ENCODE results near the gene PDHA2.
"Not testable (repeated sequence)": the region's sequence is repeated elsewhere in the genome, so short reads cannot be mapped to it uniquely, and the experiment has no call there.

Gene PDHA2

DNA sequence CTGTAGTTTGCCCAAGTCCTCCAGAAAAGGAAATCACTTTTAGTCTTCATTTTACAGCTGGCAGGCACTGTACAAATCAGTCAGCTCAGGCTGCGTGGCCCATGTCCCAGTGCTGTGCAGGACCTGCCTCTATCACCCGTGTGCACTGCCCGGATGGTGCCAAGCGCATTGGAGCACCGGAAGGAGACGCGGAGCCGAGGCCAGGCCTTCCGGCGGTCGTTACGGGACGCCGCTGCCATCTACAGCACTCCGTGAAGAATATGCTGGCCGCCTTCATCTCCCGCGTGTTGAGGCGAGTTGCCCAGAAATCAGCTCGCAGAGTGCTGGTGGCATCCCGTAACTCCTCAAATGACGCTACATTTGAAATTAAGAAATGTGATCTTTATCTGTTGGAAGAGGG is at the start of gene PDHA2:
Gene PDHA2, plus strand, starts transcription at position 203 of the 400 bp plus-strand sequence. Its CDS starts 58 bp downstream, at position 261.
- H3K9me3 Mint-ChIP-seq: peaks cover 7% of the 10 kb centered on the region
- no peaks in the 10 kb centered on the region for H3K27me3 Mint-ChIP-seq
- no peak within 1 kb of the TSS for H3K4me3 Mint-ChIP-seq
- H3K36me3 Mint-ChIP-seq (ENCODE audit: low read depth): no peaks in the 10 kb centered on the region
- no peaks in the 10 kb centered on the region for H3K4me1 Mint-ChIP-seq (ENCODE audit: low read depth)
- no peak within 1 kb of the TSS for H3K27ac Mint-ChIP-seq

DNA sequence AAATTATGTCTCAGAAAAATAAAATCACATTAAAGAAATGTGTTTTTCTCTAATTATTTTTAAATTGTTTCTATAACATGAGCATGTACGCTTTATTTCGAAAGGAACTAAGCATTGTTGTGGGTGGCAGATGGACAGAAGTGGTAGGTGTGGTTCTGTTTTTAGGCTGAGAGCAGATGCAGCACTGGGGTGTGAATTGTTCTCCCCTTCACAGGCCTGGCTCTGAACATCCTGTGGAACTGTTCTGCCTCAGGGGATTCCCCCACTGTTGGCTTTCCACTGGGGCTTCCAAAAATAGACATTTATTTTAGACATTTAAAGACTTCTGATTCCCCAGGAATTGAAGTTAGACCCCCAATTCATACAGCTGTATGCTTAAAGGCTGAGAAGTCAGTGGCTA is 41.9 kb upstream of the PDHA2 start:
- Mint-ChIP-seq H3K27me3 (no peaks in the 10 kb centered on the region), H3K27ac (no peak overlapping the region), H3K9me3 (no peaks in the 10 kb centered on the region), H3K4me1 (ENCODE audit: low read depth) (no peaks in the 10 kb centered on the region), H3K4me3 (no peak overlapping the region), H3K36me3 (ENCODE audit: low read depth) (no peaks in the 10 kb centered on the region)

DNA sequence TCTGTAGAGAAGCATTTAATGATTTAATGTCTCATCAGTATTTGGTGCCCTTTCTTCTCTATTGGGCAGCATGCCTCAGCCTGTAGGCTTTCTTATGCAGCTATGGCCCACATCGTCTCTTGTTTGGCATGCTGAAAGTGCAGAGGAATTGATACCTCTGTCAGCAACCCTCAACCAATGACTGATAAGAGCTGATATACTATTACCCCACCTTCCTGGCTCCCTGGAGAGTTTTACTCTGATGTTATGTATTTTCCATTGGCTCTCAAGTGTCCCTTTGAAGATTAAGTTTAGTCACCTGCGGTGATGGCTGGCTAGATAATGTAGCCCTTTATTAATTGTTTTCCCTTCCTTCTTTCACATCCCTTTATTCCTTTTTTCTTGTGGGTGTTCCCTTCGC is 41.2 kb upstream of the PDHA2 start:
- H3K27me3 Mint-ChIP-seq: no peaks in the 10 kb centered on the region
- H3K9me3 Mint-ChIP-seq: no peaks in the 10 kb centered on the region
- no peaks in the 10 kb centered on the region for H3K4me1 Mint-ChIP-seq (ENCODE audit: low read depth)
- no peak overlapping the region for H3K27ac Mint-ChIP-seq
- no peaks in the 10 kb centered on the region for H3K36me3 Mint-ChIP-seq (ENCODE audit: low read depth)
- no peak overlapping the region for H3K4me3 Mint-ChIP-seq

DNA sequence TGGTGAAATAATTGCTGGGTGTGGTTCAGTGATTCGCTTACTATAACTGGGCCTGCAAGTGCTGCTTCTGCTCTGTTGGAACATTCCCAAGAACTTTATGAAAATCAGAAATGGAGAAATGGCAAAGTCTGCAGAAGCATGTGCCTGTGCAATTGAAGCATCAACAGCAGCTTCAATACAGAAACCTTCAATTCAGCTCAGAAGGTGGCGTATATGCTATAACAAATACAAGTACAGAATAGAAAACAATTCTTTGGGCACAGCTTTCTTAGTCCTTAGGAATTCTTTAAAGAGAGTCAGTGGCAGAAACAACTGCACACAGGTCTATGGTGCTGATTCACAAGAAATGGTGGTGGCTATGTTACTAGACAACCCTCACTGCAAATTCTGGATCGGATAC is 18.0 kb upstream of the PDHA2 start:
- no peaks in the 10 kb centered on the region for H3K4me1 Mint-ChIP-seq (ENCODE audit: low read depth)
- H3K27me3 Mint-ChIP-seq: no peaks in the 10 kb centered on the region
- H3K36me3 Mint-ChIP-seq (ENCODE audit: low read depth): no peaks in the 10 kb centered on the region
- H3K4me3 Mint-ChIP-seq: no peak overlapping the region
- no peak overlapping the region for H3K27ac Mint-ChIP-seq
- no peaks in the 10 kb centered on the region for H3K9me3 Mint-ChIP-seq

DNA sequence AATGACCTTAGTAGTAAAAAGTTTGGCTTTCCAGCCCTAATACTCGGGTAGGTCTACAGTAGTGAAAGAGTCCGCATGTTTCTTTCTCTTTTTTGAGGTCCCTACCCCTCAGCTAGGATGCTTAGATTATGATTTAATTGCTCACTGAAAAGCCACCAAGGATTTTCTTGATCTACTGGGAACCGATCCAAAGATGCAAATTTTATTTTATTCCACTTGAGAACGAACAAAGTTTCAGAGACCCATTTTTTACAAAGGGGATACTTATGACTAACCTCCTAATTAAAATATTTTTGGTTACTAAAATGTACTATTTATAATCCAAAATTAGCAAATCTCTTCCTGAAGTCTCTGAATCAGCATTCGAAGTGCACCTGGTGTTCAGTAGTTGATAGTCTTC is 14.3 kb upstream of the PDHA2 start:
- H3K4me3 Mint-ChIP-seq: no peak overlapping the region
- H3K9me3 Mint-ChIP-seq: no peaks in the 10 kb centered on the region

DNA sequence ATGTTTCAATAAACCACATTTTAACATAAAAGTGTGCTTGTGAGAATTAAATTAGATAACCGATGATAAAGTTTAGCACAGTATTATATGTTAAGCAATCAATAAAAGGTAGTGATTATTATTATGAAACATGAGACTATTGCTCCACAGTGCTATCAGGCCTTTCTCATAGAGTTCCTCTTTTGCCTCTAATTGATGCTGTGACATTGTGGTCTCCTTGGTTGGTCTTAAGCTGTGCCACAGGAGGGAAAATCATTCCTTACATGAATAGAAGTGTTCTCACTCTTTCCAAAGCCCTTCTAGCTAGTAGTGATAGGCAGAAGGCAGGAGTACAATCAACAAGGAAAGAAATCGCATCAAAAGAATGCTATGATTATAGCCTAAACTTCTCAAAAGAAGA is 9.2 kb upstream of the PDHA2 start:
- H3K36me3 Mint-ChIP-seq (ENCODE audit: low read depth): no peaks in the 10 kb centered on the region
- H3K4me3 Mint-ChIP-seq: no peak overlapping the region
- H3K4me1 Mint-ChIP-seq (ENCODE audit: low read depth): no peaks in the 10 kb centered on the region
- no peaks in the 10 kb centered on the region for H3K9me3 Mint-ChIP-seq
- no peak overlapping the region for H3K27ac Mint-ChIP-seq
- H3K27me3 Mint-ChIP-seq: no peaks in the 10 kb centered on the region

More for the DNA sequence above, 14.3 kb upstream of the PDHA2 start:
- Mint-ChIP-seq H3K27ac (no peak overlapping the region), H3K36me3 (ENCODE audit: low read depth) (no peaks in the 10 kb centered on the region), H3K4me1 (ENCODE audit: low read depth) (no peaks in the 10 kb centered on the region), H3K27me3 (no peaks in the 10 kb centered on the region)

DNA sequence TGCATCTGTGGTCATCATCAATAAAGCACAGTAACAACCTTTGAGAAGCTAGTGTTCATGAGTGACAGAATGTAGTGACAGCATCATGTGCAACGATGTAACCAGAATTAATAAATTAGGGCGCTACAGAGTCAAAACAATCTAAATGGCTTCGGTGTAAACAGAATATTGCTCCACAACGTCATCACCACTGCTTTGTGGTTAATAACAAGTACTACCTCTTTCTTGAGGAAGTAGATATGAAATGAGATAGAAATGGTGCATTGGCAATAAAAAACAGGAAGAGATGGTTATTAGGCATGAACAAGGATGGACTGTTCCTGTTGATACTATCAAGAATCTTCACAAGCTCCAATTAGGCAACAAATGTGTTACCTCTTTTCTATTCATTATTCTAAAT is 8.7 kb upstream of the PDHA2 start:
- Mint-ChIP-seq H3K4me3 (no peak overlapping the region), H3K4me1 (ENCODE audit: low read depth) (no peaks in the 10 kb centered on the region), H3K36me3 (ENCODE audit: low read depth) (no peaks in the 10 kb centered on the region), H3K9me3 (no peaks in the 10 kb centered on the region), H3K27ac (no peak overlapping the region), H3K27me3 (no peaks in the 10 kb centered on the region)

DNA sequence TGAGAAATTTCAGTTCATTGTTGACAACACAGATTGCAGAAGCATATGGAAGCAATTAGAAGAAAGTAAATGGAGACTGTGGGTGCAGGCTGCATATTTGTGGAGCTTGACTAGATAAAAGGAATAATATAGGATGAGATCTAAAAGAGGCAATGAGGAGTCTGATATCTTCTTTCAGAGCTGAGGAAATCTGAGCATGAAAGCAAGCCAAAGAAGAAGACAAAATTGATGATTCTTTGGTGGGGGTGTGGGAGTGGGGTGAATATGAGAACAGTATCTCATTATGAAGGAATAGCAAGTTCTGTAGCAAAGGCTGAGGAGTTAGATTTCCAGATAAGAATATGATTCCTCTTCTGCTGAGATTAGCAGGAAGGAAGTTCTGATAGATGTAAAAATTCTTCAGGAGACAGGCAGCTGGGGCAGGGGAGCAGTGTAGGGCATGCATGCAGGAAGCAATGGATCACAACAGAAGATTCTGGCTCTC is 6.1 kb upstream of the PDHA2 start:
- H3K27ac Mint-ChIP-seq: no peak overlapping the region
- no peaks in the 10 kb centered on the region for H3K9me3 Mint-ChIP-seq
- H3K27me3 Mint-ChIP-seq: no peaks in the 10 kb centered on the region
- no peak overlapping the region for H3K4me3 Mint-ChIP-seq
- no peaks in the 10 kb centered on the region for H3K4me1 Mint-ChIP-seq (ENCODE audit: low read depth)
- no peaks in the 10 kb centered on the region for H3K36me3 Mint-ChIP-seq (ENCODE audit: low read depth)

DNA sequence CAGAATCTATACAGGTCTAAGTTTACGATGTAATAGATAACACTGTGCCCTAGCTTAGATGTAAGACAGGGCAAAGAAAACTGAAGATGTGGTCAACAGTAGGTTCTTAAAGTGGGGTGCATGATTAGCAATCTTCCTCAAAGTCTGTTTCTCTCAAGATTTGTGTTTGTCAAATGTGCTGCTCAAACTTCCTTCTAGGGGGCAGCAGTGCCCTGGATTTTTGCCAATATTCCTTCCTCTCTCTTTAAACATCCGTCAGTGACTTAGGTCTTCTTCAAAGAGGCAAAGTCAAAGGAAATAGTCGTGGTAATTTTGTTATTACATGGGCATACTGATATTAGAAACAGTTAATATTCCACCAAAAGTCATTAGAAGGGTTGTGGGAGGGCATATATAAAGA is 4.2 kb upstream of the PDHA2 start:
- Mint-ChIP-seq H3K4me1 (ENCODE audit: low read depth) (no peaks in the 10 kb centered on the region), H3K27me3 (no peaks in the 10 kb centered on the region)

DNA sequence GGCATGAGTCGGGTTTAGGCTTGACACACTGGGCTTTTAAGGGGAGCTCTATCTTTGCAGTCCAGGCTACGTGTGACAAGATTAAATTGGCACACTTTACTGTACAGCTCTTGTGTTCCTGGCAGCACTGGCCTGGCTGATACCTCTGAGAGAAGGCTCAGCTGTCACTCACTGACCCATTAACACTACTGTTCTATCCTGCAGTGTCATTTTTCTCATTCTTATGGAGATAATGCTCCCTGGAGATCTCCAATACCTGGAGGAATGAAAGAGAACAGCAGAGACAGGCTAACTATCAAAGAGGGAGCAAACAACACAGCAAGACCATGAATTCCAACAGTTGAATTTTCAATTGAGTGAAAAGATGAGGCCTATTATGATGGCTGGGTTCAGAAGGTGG is 1.7 kb upstream of the PDHA2 start:
- no peaks in the 10 kb centered on the region for H3K36me3 Mint-ChIP-seq (ENCODE audit: low read depth)
- H3K27me3 Mint-ChIP-seq: no peaks in the 10 kb centered on the region
- no peak overlapping the region for H3K4me3 Mint-ChIP-seq
- H3K27ac Mint-ChIP-seq: no peak overlapping the region
- H3K4me1 Mint-ChIP-seq (ENCODE audit: low read depth): no peaks in the 10 kb centered on the region
- H3K9me3 Mint-ChIP-seq: peaks cover 7% of the 10 kb centered on the region

More for the DNA sequence above, 4.2 kb upstream of the PDHA2 start:
- no peak overlapping the region for H3K4me3 Mint-ChIP-seq
- peaks cover 3% of the 10 kb centered on the region for H3K9me3 Mint-ChIP-seq
- H3K36me3 Mint-ChIP-seq (ENCODE audit: low read depth): no peaks in the 10 kb centered on the region
- no peak overlapping the region for H3K27ac Mint-ChIP-seq

DNA sequence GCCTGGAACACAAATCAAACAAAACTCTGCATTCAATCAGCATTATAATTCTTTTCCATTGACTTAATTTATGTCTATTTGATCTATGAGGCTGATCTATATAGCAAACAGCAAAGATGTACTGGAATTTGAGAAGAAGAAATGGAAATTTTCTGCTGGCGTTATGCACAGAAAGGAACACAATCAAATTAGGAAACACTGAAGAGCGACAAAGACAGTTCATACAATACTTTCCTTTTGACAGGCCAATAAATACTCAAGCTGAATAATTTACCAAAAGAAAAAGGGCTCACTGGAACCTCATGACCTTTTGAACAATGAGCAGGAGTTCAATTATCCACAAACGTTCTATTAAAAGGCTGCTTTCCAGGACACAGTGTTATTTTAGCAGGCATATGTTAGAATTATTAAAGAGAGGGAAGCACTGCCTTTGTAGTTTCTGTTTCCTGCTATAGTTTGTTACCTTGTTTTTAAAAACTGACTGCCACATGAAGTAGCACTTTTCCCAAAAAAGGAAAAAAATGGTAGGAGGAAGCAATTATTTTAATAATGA is 8.1 kb downstream of the PDHA2 start:
- Mint-ChIP-seq H3K27ac (no peak overlapping the region), H3K4me1 (ENCODE audit: low read depth) (no peaks in the 10 kb centered on the region), H3K36me3 (ENCODE audit: low read depth) (no peaks in the 10 kb centered on the region)

DNA sequence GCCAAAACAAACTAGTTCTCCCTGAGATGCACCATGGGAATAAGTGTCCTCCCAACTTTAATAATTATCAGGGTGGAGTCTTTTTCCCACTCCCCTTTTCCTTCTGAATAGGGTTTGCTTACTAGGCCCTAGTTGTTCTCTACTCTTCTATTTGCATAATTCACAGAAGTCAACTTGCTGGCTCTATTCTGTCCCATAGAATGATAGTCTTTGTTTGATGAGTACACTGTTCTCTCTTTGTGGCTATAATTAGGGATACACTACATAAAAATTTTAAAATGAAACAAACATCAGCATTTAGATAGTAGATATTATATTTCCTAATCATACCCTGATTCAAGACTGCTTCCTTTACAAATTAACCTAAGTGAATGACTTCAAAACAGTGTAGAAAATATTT is 10.3 kb downstream of the PDHA2 start:
- Mint-ChIP-seq H3K4me1 (ENCODE audit: low read depth) (no peaks in the 10 kb centered on the region), H3K4me3 (no peak overlapping the region), H3K9me3 (no peaks in the 10 kb centered on the region), H3K27me3 (no peaks in the 10 kb centered on the region), H3K27ac (no peak overlapping the region), H3K36me3 (ENCODE audit: low read depth) (no peaks in the 10 kb centered on the region)

More for the DNA sequence above, 8.1 kb downstream of the PDHA2 start:
- Mint-ChIP-seq H3K9me3 (no peaks in the 10 kb centered on the region), H3K4me3 (no peak overlapping the region), H3K27me3 (no peaks in the 10 kb centered on the region)

DNA sequence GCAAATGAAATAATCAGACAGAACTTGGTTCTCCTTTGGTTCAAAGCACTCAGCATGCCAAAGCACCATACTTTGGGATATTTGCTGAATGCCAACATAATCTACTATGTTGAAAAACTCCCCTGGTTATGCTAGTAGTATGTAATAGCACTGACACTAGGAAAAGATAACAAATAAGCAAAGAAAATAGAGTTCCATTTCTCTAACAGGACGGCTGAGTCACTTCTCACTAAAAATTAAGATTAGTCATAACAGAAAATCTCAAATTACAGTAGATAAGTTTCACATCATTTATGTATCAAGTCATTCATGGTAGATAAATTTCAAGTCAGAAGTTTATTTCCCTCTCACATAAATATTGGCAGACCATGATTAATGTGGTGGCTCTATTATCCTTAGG is 17.9 kb downstream of the PDHA2 start:
- H3K4me1 Mint-ChIP-seq (ENCODE audit: low read depth): no peaks in the 10 kb centered on the region
- peaks cover 11% of the 10 kb centered on the region for H3K9me3 Mint-ChIP-seq
- no peaks in the 10 kb centered on the region for H3K27me3 Mint-ChIP-seq
- H3K27ac Mint-ChIP-seq: no peak overlapping the region
- no peaks in the 10 kb centered on the region for H3K36me3 Mint-ChIP-seq (ENCODE audit: low read depth)
- no peak overlapping the region for H3K4me3 Mint-ChIP-seq

DNA sequence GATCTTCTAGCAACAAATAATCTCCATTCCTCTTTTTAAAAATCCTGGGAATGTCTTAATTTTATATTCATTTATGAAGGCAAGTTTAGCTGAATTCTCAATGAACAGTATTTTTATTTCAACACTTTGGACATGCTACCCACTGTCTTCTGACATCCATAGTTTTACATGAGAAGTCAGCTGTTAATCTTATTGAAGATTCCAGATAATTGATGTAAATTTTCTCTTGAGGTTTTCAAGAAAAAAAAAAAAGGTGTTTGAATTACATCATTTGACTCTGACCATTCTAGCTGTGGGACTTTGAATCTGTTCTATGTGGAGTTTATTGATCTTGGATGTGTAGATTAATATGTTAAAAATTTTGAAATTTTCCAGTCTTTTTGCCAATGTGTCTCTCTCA is 28.0 kb downstream of the PDHA2 start:
- Mint-ChIP-seq H3K27me3 (no peaks in the 10 kb centered on the region), H3K36me3 (ENCODE audit: low read depth) (no peaks in the 10 kb centered on the region)

DNA sequence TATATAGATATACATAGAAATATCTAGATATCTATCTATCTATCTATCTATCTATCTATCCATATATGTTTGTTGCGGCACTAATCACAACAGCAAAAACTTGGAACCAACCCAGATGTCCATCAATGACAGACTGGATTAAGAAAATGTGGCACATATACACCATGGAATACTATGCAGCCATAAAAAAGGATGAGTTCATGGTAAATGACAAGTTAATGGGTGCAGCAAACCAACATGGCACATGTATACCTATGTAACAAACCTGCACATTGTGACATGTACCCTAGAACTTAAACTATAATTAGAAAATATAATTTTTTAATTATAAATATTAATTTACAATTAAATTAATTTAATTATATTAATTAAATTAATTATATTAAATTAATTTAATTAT is 29.5 kb downstream of the PDHA2 start:
- not testable (repeated sequence) for H3K27ac Mint-ChIP-seq; H3K4me3 Mint-ChIP-seq; H3K36me3 Mint-ChIP-seq (ENCODE audit: low read depth); H3K4me1 Mint-ChIP-seq (ENCODE audit: low read depth); H3K27me3 Mint-ChIP-seq
- H3K9me3 Mint-ChIP-seq: peaks cover 10% of the 10 kb centered on the region

More for the DNA sequence above, 28.0 kb downstream of the PDHA2 start:
- Mint-ChIP-seq H3K9me3 (peaks cover 10% of the 10 kb centered on the region), H3K4me1 (ENCODE audit: low read depth) (no peaks in the 10 kb centered on the region), H3K4me3 (no peak overlapping the region), H3K27ac (no peak overlapping the region)

DNA sequence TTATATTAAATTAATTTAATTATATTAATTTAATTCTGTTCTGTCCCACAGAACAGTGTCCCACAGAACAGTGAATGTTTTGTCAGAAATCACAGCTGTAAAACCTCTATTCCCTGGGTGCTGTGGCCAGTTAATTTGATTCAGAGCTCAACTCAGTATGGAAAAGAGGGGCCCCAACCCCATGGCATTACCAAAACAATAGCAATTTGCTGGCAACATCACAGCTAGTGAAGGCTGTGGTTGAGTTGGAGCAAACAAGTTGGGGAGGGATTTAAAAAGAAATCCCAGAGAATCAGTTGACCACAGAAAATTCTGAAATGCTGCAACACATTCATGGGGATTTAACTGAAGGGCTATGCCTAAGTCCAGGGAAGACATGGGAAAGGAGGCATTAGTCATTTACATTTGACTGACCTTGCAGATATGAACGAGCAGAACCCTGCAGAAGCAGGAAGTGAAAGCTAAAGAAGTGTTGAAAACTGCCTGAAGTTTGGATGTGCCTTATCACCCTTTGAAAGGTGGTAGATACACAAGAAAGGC is 30.1 kb downstream of the PDHA2 start:
- H3K27ac Mint-ChIP-seq: no peak overlapping the region
- no peak overlapping the region for H3K4me3 Mint-ChIP-seq
- H3K4me1 Mint-ChIP-seq (ENCODE audit: low read depth): no peaks in the 10 kb centered on the region
- peaks cover 10% of the 10 kb centered on the region for H3K9me3 Mint-ChIP-seq
- no peaks in the 10 kb centered on the region for H3K27me3 Mint-ChIP-seq
- no peaks in the 10 kb centered on the region for H3K36me3 Mint-ChIP-seq (ENCODE audit: low read depth)

Measured in stimulated activated naive CD8-positive, alpha-beta T cell treated with anti-CD3 and anti-CD28 coated beads, Interleukin-15, Interleukin-2, amounts not matched to agents 100 ng/mL and 50 ng/mL, for 24 hours (primary cell).